ENCODE results near the gene B3GNT2.

- TF ChIP-seq POLR2A (IDR thresholded peaks at IDR 0.05) (no peak), CTCF (IDR thresholded peaks at IDR 0.05) (no peak), EP300 (IDR thresholded peaks at IDR 0.05) (no peak)
Measured at GRCh38 chr2:62243983-62244382, 48.1 kb downstream of the B3GNT2 start.
